Smooth muscle cell (in vitro differentiated cells): ENCODE data around the gene MACROD2. TPM values are rescaled to one million over a fixed set of nuclear protein-coding genes. Genes with fewer than 3 reads are reported as not detected.

Source experiments
- DNase-seq: peaks from one replicate; lab custom pipeline; 2025; ENCODE audit not compliant: unreplicated experiment; lab: John Stamatoyannopoulos, UW
- H2AFZ ChIP-seq: fragments of 200-600 bp; sonication (generic); 2 replicates; pipeline ENCODE4 v1.6.0; 2016; ENCODE audit warnings: antibody characterized with exemption, low read depth, mild to moderate bottlenecking
- H3F3A ChIP-seq: fragments of 200-600 bp; sonication (generic); 2 replicates; pipeline ENCODE4 v1.6.0; 2017; ENCODE audit warnings: antibody characterized with exemption, low read depth
- H3K27ac ChIP-seq: fragments of 200-600 bp; sonication (generic); 2 replicates; pipeline ENCODE4 v1.5.1; 2016; ENCODE audit warnings: low read depth, mild to moderate bottlenecking
- H3K27me3 ChIP-seq: fragments of 200-600 bp; sonication (generic); 2 replicates; pipeline ENCODE4 v1.6.1; 2016; ENCODE audit warnings: low read depth, mild to moderate bottlenecking
- H3K36me3 ChIP-seq: fragments of 200-600 bp; sonication (generic); 2 replicates; pipeline ENCODE4 v1.5.1; 2016; ENCODE audit warnings: low read depth
- H3K4me1 ChIP-seq: fragments of 200-600 bp; sonication (generic); 2 replicates; pipeline ENCODE4 v1.5.1; 2016; ENCODE audit warnings: low read depth
- H3K4me2 ChIP-seq: fragments of 200-600 bp; sonication (generic); 2 replicates; pipeline ENCODE4 v1.6.0; 2016; ENCODE audit warnings: mild to moderate bottlenecking
- H3K4me3 ChIP-seq: fragments of 200-600 bp; sonication (generic); 2 replicates; pipeline ENCODE4 v1.5.1; 2016; ENCODE audit warnings: mild to moderate bottlenecking
- H3K79me2 ChIP-seq: fragments of 200-600 bp; sonication (generic); 2 replicates; pipeline ENCODE4 v1.6.0; 2016; ENCODE audit warnings: low read depth, mild to moderate bottlenecking
- H3K9ac ChIP-seq: fragments of 200-600 bp; sonication (generic); 2 replicates; pipeline ENCODE4 v1.6.0; 2016; ENCODE audit warnings: low read depth
- H3K9me3 ChIP-seq: fragments of 200-600 bp; sonication (generic); replicated peaks from 2 replicates; pipeline ENCODE4 v1.5.1; 2016; ENCODE audit warnings: low read depth
- H4K20me1 ChIP-seq: fragments of 200-600 bp; sonication (generic); 2 replicates; pipeline ENCODE4 v1.6.0; 2016; ENCODE audit warnings: low read depth
- CTCF ChIP-seq: fragments of 200-600 bp; sonication (generic); IDR thresholded peaks from 2 replicates; pipeline ENCODE4 v1.5.1; 2017; ENCODE audit warnings: borderline replicate concordance, mild to moderate bottlenecking, antibody characterized with exemption; ENCODE audit not compliant: insufficient read depth, poor library complexity, severe bottlenecking
- WGBS: methylation state at CpG from one replicate; pipeline ENCODE4 v1.1.7; 2016; ENCODE audit warnings: low lambda C conversion rate; 5-methylcytosine and 5-hydroxymethylcytosine counted together
- polyA plus RNA-seq: library from polyadenylated mRNA; unstranded; fragments of >200 nt; fragmentation: Nextera tagmentation; extraction: Ambion mirVana; gene quantifications from 2 replicates; pipeline ENCODE4 v1.2.1, GENCODE V29; 2016
- total RNA-seq: library from RNA; depleted of rRNA; stranded (reverse); fragments of >200 nt; gene quantifications from 2 replicates; pipeline ENCODE4 v1.2.3, GENCODE V29; 2014

Gene MACROD2
- total and polyA plus RNA-seq, 2 experiments from 2014 or later, result 0.04 to 0.32 TPM

- no peaks in the 10 kb centered on the region for H3K36me3 ChIP-seq
- H3K9me3 ChIP-seq, result no peaks in the 10 kb centered on the region
- WGBS, result 94% methylated on average over 6 of the region's 6 CpGs
- H3K27ac ChIP-seq, result no peak overlapping the region
- H3K79me2 ChIP-seq, result no peaks in the 10 kb centered on the region
- no peaks in the 10 kb centered on the region for H3K27me3 ChIP-seq
- no peaks in the 10 kb centered on the region for H3K4me1 ChIP-seq
- H3F3A ChIP-seq, result no peaks in the 10 kb centered on the region
- no peak overlapping the region for H3K4me3 ChIP-seq
- no peak overlapping the region for H3K9ac ChIP-seq
- no peaks in the 10 kb centered on the region for H4K20me1 ChIP-seq
- no peak overlapping the region for H2AFZ ChIP-seq
- TF ChIP-seq CTCF, result no peak
- no peak overlapping the region for H3K4me2 ChIP-seq
- no peak for DNase-seq
Observed at GRCh38 chr20:14830899-14831298, 835.6 kb downstream of the MACROD2 start.

- Histone ChIP-seq H3K9me3 (no peaks in the 10 kb centered on the region), H3K27me3 (no peaks in the 10 kb centered on the region), H2AFZ (no peak overlapping the region), H3K4me3 (no peak overlapping the region), H3K36me3 (no peaks in the 10 kb centered on the region), H3K9ac (no peak overlapping the region), H3F3A (no peaks in the 10 kb centered on the region), H3K4me2 (no peak overlapping the region), H3K27ac (no peak overlapping the region), H4K20me1 (no peaks in the 10 kb centered on the region), H3K79me2 (no peaks in the 10 kb centered on the region), H3K4me1 (no peaks in the 10 kb centered on the region)
- no peak for TF ChIP-seq CTCF
- DNase-seq, result no peak
Observed at GRCh38 chr20:14832630-14833029, 837.3 kb downstream of the MACROD2 start.

- Histone ChIP-seq H3K4me2 (peak overlapping the region; percentile 14), H3K27ac (no peak overlapping the region), H3K4me3 (no peak overlapping the region), H3K9me3 (no peaks in the 10 kb centered on the region), H3K9ac (no peak overlapping the region), H3K36me3 (no peaks in the 10 kb centered on the region), H3K4me1 (peaks cover 4% of the 10 kb centered on the region), H4K20me1 (no peaks in the 10 kb centered on the region), H3F3A (no peaks in the 10 kb centered on the region), H2AFZ (no peak overlapping the region), H3K27me3 (no peaks in the 10 kb centered on the region), H3K79me2 (no peaks in the 10 kb centered on the region)
- TF ChIP-seq CTCF, result no peak
- 33% methylated on average over 7 of the region's 7 CpGs for WGBS
- DNase-seq, result no peak
Observed at GRCh38 chr20:14838663-14839628, 843.6 kb downstream of the MACROD2 start.
